GM18499 (cell line): Measurements from ENCODE around the gene DOK6.
"Not testable (repeated sequence)": the region's sequence is repeated elsewhere in the genome, so short reads cannot be mapped to it uniquely, and the experiment has no call there.

Experiments
- ATAC-seq: cut with Tn5 transposase; IDR thresholded peaks from one replicate; pipeline ENCODE4 v1.9.1; 2021; ENCODE audit warnings: moderate number of reproducible peaks; ENCODE audit not compliant: insufficient read depth, unreplicated experiment

The DOK6 gene

GRCh38 chr18:69616114-69616513 lies 215.4 kb downstream of the DOK6 start:
- no peak for ATAC-seq

DNA sequence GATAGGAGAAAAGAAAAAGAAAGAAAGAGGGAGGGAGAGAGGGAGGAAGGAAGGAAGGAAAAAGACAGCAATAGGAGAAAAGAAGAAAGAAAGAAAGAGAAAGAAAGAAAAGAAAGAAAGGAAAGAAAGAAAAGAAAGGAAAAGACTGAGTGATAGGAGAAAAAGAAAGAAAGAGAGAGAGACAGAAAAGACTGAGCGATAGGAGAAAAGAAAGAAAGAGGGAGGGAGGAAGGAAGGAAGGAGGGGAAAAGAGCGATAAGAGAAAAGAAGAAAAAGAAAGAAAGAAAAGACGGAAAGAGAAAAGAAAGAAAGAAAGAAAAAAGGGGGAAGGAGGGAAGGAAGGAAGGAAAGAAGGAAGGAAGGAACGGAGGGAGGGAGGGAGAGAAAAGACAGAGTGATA lies 216.7 kb downstream of the DOK6 start:
- ATAC-seq: no peak

GRCh38 chr18:69617888-69618287 lies 217.2 kb downstream of the DOK6 start:
- ATAC-seq: no peak

- no peak for ATAC-seq
Observed at GRCh38 chr18:69622184-69622583, 221.5 kb downstream of the DOK6 start.

- no peak for ATAC-seq
Observed at GRCh38 chr18:69622961-69623360, 222.3 kb downstream of the DOK6 start.

DNA sequence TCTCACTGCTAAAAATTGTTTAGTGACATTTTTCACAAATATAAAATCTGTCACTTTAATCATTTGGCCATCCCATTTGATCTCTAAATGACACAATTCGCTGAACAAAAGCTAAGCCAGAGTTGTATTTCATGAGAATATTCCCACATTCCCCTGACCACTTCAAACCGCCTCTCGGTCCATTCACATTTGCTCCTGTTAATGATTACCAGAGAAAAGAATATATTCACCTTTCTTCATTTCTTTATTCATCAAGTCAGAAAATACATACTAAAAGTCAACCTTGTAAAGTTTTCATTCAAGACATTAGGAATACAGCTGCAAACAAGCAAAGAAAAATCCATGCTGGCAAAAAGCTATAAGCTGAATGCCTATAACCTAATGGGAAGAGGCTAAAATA lies 225.5 kb downstream of the DOK6 start:
- no peak for ATAC-seq

DNA sequence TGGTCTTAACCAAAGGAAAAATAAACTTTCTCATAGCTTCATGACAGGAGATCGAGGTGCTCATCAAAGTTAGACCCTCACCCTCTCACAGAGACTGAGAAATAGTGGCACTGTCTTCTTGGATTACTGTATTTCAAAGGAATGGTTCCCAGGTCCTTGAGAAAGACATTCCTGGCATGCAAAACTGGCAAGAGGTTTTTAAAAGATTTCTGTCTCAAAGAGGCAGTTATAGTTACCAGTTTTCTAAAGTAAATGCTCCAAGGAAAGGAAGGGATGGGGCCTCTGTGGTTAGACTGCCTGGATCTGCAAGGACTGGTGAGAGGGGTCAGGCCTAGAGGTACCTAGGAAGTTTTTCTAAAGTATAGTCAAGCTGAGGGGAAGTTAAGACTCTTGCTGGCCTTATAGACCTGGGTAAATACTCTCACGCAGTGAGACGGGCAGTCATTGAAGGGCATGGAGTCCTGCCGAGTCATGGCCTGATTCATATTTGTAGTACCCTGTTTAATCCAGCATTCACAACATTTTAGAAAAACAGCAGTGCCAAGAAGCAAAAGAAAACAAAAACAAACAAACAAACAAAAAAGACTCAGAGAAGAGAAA lies 226.1 kb downstream of the DOK6 start:
- no peak for ATAC-seq

DNA sequence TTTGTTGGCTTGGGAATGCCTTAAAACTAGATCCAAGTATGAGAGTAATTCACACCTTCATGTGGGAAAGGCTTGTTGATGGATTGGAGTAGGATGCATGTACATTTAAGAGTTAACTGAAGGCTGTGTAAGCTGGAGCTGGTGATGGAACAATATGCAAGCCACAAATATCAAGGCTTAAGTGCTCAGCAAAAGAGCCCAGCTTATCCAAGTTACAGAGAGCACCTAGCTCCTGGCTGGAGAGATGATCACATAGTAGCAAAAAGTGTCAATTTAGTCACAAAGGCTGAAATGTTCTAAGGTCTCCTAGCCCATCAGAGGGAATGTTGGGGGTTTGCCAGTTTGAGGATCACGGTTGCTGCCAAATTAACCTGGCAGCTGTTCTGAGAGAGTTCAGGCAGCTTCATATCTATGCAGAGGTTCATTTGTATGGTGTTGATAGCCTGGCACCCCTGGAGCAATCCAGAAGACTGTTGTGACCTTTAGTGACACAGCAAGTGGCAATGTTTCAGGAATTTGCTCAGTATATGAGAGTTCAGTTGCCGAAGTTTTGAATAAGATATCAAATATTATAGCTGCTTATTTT lies 228.2 kb downstream of the DOK6 start:
- ATAC-seq: no peak

DNA sequence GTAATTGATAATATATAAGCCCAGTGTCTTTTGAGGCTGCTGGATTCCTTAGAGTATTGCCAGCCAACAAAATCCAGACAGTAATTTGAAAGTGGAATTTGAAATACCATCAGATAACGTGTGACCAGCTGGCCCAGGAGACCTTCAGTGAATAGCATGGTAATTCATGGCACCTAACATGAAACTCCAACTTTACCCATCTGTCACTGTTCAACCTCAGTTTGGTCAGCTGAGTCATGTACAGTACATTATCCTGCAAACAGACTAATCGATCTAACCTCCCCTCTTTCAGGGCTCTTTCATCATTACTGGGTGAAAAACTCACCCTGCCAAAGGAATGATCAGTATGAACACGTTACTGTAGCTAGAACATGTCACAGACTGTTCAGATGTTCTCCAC lies 230.6 kb downstream of the DOK6 start:
- no peak for ATAC-seq

- no peak for ATAC-seq
Observed at GRCh38 chr18:69635482-69635881, 234.8 kb downstream of the DOK6 start.

DNA sequence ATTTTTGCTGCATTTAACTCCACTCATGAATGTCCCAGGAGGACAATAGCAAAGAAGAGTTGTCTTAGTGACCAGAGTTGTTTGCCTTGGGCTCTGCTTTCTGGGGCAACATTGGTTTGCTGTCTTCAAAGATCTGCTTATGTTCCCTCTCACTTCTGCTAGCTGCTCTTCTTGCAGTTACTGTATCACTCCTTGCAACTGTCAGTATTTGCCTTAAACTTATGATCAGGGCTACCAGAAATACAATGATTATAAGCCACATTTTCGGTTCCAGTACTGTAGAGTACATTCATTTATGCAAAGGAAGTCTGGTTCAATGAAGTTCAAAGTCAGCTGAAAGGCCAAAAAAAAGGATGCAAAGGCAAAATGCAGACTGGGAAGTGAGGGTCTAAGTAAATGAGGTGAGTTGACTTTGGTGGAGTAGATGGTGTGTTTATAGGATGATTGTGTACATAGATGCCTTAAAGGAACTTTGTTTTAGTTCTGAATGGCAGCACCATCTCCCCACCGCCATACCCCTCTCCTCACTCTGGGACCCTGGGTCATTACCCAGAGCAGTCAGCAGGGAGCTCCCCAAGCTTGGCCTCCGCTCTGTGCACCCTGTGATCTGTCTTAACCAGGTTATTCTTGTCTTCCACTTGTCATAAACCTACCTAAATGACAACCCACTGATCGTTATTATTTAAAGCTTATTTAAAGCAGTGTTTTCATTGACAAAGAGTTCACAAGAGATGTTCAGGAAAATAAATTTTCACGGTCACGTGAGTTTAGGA lies 236.0 kb downstream of the DOK6 start:
- peak; percentile 54 for ATAC-seq

GRCh38 chr18:69638056-69638455 lies 237.4 kb downstream of the DOK6 start:
- ATAC-seq: no peak

DNA sequence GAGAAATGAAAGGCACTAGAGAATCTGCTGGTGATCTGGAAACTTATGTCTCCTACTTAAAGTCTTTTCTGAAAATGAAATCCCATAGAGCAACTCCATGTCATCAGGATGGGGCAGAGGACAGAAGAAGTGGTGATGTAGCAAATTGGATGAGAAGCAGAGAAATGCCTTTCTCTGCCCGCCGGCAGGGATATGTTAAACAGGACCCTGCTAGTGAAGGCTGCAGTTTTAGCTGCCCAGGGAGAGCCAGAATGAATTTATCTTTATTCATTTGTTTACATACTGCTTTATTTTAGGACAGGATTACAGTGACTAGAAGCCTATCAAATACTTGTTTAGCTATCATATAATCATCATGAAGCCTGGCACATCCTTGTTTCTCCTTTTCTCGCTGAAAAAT lies 247.0 kb downstream of the DOK6 start:
- ATAC-seq: no peak

- ATAC-seq: no peak
Observed at GRCh38 chr18:69648486-69648885, 247.8 kb downstream of the DOK6 start.

DNA sequence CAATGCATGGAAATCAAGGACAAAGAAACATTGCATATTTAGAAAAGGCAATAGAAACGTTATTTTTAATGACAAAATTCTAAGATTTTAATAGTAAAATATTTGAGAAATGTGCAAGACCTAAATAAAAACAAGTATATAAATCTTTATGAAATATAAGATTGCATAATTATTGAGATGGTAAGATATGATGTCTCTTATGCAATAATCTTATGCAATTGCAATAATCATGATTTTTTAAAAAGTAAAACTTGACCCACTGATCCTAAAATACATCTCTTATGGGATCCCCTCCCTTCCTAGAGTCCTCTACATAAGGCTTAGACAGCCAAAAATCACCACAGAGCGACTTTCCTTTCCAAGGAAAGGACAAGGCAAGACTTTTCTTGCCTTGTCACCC lies 249.0 kb downstream of the DOK6 start:
- ATAC-seq: no peak

GRCh38 chr18:69651243-69651642 lies 250.6 kb downstream of the DOK6 start:
- ATAC-seq: no peak

DNA sequence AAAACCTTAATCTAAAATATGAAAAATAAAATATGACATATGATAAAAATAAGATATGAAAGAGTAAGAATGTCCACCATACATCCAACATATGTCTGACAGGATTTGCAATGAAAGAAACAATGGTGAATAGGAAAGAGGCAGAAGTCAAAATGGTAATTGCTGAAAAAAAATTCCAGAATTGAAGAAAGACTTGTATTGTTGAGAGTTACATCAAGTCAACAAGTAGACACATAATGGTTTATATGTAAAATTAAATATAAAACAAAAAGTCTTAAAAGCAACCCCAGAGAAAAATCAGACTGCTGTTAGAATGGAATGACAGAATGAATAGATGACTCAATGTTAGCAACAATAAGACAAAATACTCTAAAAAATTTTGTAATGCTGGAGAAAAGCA lies 255.1 kb downstream of the DOK6 start:
- ATAC-seq: no peak

- no peak for ATAC-seq
Observed at GRCh38 chr18:69658103-69658502, 257.4 kb downstream of the DOK6 start.

DNA sequence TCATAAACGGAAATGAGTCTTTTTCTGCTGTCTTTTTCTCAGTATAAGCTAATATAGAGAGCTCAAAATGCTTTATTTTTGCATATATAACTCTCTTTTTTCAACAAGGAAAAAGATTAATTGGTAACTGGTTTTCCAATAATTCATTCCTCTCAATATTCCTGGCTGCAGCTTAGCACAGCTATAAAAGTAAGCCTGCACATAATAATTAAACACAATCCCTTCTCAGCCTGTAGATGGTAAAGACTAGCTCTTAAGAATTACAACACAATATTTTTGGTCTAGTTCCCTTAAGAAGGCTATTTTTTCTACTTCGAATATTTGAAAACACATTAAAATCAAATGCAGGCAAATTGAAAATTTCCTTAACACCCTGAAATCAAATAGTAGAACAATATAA lies 258.0 kb downstream of the DOK6 start:
- no peak for ATAC-seq

- ATAC-seq: no peak
Observed at GRCh38 chr18:69659142-69659651, 258.5 kb downstream of the DOK6 start.

DNA sequence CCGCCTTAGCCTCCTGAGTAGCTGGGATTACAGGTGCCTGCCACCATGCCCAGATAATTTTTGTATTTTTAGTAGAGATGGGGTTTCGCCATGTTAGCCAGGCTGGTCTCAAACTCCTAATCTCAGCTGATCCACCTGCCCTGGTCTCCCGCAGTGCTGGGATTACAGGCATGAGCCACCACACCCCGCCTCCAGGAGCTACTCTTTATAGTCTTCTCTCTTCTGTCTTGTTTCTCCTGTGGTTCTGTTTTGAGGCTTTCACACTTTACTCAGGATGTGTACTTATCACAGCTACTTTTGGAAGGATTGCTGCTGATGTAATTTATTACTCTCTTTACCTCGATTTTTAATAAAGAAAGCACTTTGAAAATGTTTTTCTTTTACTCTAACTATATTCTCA lies 261.4 kb downstream of the DOK6 start:
- ATAC-seq: not testable (repeated sequence)

- ATAC-seq: no peak
Observed at GRCh38 chr18:69664399-69664798, 263.7 kb downstream of the DOK6 start.
